ENCODE data around the gene FCRL4. TPM values are rescaled to one million over a fixed set of nuclear protein-coding genes. Genes with fewer than 3 reads are reported as not detected.

FCRL4 gene
- total RNA-seq: not detected

DNA sequence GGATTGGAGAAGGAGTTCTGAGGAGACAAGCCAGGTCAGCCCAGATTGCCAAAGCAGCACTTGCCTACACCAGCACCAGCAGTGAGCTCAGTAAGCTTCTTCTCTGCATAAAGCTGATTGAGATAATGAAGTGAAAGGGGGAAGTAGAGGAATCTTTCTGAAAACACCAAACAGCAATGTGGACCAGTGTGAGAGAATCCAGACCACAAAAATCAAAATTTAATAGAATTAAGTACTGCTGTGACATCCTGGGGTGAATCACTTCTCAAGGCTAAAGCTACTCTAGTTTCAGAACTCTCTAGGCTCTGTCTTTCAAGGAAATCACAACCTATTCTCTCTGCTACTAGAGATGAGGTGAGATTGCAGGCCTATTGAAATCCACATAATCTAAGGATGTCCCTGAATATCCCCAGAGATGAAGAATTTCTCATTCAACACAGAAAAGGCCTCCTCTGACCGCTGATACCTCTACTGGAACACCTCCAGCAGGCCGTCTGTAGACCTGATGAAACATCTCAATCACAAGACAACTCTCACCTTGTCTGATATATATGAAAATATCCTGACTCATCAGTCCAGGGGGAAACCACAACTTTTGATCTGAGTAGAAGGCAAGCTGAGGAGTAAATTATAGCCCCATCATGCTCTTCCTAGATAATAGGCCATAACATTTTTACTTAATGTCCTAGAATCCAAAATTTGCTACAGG, at the start of gene FCRL4:
FCRL4 (minus strand) TSS at position 127 of the 709 bp plus-strand sequence. CDS start 141 bp downstream, outside the sequence.
- no peak for DNase-seq (ENCODE audit: extremely low spot score in 2 of 2)
- Histone ChIP-seq H3K27me3 (no peaks in the 10 kb centered on the region), H3K27ac (no peak within 1 kb of the TSS), H3K4me1 (no peaks in the 10 kb centered on the region), H3K4me3 (no peak within 1 kb of the TSS), H3K9me3 (no peaks in the 10 kb centered on the region), H3K36me3 (no peaks in the 10 kb centered on the region)
- TF ChIP-seq POLR2AphosphoS5 (IDR thresholded peaks at IDR 0.05; ENCODE audit: insufficient read depth in 1 of 2, low read depth in 1 of 2) (no peak), POLR2A (IDR thresholded peaks at IDR 0.05) (no peak)
- TF ChIP-seq, protein P1, sequence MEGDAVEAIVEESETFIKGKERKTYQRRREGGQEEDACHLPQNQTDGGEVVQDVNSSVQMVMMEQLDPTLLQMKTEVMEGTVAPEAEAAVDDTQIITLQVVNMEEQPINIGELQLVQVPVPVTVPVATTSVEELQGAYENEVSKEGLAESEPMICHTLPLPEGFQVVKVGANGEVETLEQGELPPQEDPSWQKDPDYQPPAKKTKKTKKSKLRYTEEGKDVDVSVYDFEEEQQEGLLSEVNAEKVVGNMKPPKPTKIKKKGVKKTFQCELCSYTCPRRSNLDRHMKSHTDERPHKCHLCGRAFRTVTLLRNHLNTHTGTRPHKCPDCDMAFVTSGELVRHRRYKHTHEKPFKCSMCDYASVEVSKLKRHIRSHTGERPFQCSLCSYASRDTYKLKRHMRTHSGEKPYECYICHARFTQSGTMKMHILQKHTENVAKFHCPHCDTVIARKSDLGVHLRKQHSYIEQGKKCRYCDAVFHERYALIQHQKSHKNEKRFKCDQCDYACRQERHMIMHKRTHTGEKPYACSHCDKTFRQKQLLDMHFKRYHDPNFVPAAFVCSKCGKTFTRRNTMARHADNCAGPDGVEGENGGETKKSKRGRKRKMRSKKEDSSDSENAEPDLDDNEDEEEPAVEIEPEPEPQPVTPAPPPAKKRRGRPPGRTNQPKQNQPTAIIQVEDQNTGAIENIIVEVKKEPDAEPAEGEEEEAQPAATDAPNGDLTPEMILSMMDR (IDR thresholded peaks at IDR 0.05): no peak
- intact Hi-C loops (cut with DNase I): no loop called here

DNA sequence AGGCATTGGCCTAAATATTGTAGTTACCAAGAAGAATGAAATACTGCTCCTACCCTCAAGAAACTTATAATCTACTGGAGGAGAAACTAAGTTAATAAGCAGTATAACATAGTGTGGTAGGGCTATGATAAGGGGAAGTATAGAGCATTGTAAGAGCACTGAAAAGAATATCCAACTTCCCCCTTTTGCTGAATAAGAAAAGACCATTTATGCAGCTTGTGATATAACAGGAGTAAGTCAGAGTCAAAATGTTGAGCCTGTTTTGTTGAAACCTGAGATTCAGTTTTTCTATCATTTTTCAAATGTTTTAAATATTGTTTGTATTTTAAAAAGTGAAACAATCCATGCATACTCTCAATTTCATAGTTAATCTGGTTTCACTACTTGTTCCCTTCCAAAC, 48.3 kb upstream of the FCRL4 start:
- H3K36me3 ChIP-seq: no peaks in the 10 kb centered on the region
- DNase-seq (ENCODE audit: extremely low spot score in 2 of 2): no peak
- intact Hi-C loops (cut with DNase I): no loop called here
- H3K9me3 ChIP-seq: no peaks in the 10 kb centered on the region
- H3K27ac ChIP-seq: no peak overlapping the region
- no peak for TF ChIP-seq POLR2A (IDR thresholded peaks at IDR 0.05)
- TF ChIP-seq, protein P1 (IDR thresholded peaks at IDR 0.05): no peak
- TF ChIP-seq POLR2AphosphoS5 (IDR thresholded peaks at IDR 0.05; ENCODE audit: insufficient read depth in 1 of 2, low read depth in 1 of 2): no peak
- H3K4me1 ChIP-seq: no peaks in the 10 kb centered on the region
- H3K4me3 ChIP-seq: no peak overlapping the region
- H3K27me3 ChIP-seq: no peaks in the 10 kb centered on the region

DNA sequence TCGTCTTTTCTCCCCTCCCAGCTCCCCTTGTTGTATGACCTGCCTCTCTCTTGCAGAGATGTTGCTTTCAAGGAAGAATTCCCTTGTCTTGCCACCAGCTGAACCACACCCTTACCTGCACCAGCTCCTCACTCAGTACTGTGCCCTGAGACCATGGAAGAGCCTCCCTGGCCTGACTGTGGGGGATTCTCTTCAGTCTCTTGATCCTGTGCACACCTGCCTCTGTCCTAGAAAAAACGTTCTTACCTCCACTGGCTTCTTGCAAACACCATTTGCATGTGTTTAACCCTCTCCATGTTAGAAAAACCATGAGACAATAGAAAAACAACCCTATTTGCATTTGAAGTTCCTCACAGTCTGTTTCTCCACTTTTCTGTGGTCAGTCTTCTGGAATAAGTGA, 43.3 kb upstream of the FCRL4 start:
- Histone ChIP-seq H3K36me3 (no peaks in the 10 kb centered on the region), H3K27me3 (no peaks in the 10 kb centered on the region), H3K4me1 (no peaks in the 10 kb centered on the region), H3K27ac (no peak overlapping the region), H3K4me3 (no peak overlapping the region), H3K9me3 (no peaks in the 10 kb centered on the region)
- intact Hi-C loops (cut with DNase I): no loop called here
- DNase-seq (ENCODE audit: extremely low spot score in 2 of 2): no peak
- TF ChIP-seq, protein P1 (IDR thresholded peaks at IDR 0.05): no peak
- TF ChIP-seq POLR2AphosphoS5 (IDR thresholded peaks at IDR 0.05; ENCODE audit: insufficient read depth in 1 of 2, low read depth in 1 of 2): no peak

DNA sequence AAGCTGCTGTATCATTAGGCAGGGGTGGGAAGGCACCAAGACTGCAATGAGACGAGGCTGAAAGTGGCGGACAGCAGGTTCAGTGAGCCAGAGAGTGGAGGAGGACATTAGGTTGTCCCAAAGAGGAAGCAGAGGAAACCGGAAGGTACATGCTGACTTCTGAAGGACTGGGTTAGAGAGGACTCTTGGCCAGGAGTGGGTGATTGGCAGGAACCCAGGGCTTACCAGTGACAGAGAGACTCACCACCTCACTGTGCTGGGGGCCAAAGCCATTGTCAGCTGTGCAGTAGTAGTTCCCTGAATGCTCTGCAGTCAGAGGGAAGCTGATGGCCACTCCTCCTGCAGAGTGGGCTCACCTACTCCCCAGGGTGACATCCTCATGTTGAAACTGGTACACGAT, 41.9 kb upstream of the FCRL4 start:
- H3K27me3 ChIP-seq: no peaks in the 10 kb centered on the region
- TF ChIP-seq, protein P1 (IDR thresholded peaks at IDR 0.05): no peak
- TF ChIP-seq POLR2AphosphoS5 (IDR thresholded peaks at IDR 0.05; ENCODE audit: insufficient read depth in 1 of 2, low read depth in 1 of 2) (no peak), POLR2A (IDR thresholded peaks at IDR 0.05) (no peak)
- intact Hi-C loops (cut with DNase I): no loop called here

DNA sequence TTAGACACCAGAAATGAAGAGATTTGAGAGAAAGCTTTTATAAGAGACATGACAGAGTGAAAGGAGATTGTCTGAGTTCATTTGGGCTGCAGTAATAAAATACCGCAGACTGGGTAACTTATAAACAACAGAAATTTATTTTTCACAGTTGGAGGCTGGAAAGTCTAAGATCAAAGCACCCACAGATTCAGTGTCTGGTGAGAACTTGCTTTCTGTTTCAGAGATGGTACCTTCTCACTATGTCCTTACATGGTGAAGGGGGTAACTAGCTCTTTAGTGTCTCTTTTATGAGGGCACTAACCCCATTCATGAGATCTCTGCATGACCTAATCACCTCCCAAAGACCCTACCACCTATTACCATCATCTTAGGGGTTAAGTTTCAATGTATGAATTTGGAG, 30.9 kb upstream of the FCRL4 start:
- TF ChIP-seq POLR2AphosphoS5 (IDR thresholded peaks at IDR 0.05; ENCODE audit: insufficient read depth in 1 of 2, low read depth in 1 of 2) (no peak), POLR2A (IDR thresholded peaks at IDR 0.05) (no peak)
- TF ChIP-seq, protein P1 (IDR thresholded peaks at IDR 0.05): no peak
- Histone ChIP-seq H3K4me3 (no peak overlapping the region), H3K36me3 (no peaks in the 10 kb centered on the region), H3K27ac (no peak overlapping the region), H3K27me3 (no peaks in the 10 kb centered on the region), H3K4me1 (no peaks in the 10 kb centered on the region), H3K9me3 (no peaks in the 10 kb centered on the region)
- no peak for DNase-seq (ENCODE audit: extremely low spot score in 2 of 2)
- intact Hi-C loops (cut with DNase I): no loop called here

More for the DNA sequence above, 41.9 kb upstream of the FCRL4 start:
- Histone ChIP-seq H3K9me3 (no peaks in the 10 kb centered on the region), H3K4me3 (no peak overlapping the region), H3K27ac (no peak overlapping the region), H3K36me3 (no peaks in the 10 kb centered on the region), H3K4me1 (no peaks in the 10 kb centered on the region)
- no peak for DNase-seq (ENCODE audit: extremely low spot score in 2 of 2)
